HG03066 (cell line): ENCODE results near the gene C3orf62.
"Not testable (repeated sequence)": the region's sequence is repeated elsewhere in the genome, so short reads cannot be mapped to it uniquely, and the experiment has no call there.

Source experiments
- ATAC-seq: cut with Tn5 transposase; IDR thresholded peaks from one replicate; pipeline ENCODE4 v1.9.1; 2021; ENCODE audit warnings: low read depth; ENCODE audit not compliant: unreplicated experiment

C3orf62 gene

GRCh38 chr3:49269443-49270155 lies 7.4 kb downstream of the C3orf62 start:
- ATAC-seq = no peak

DNA sequence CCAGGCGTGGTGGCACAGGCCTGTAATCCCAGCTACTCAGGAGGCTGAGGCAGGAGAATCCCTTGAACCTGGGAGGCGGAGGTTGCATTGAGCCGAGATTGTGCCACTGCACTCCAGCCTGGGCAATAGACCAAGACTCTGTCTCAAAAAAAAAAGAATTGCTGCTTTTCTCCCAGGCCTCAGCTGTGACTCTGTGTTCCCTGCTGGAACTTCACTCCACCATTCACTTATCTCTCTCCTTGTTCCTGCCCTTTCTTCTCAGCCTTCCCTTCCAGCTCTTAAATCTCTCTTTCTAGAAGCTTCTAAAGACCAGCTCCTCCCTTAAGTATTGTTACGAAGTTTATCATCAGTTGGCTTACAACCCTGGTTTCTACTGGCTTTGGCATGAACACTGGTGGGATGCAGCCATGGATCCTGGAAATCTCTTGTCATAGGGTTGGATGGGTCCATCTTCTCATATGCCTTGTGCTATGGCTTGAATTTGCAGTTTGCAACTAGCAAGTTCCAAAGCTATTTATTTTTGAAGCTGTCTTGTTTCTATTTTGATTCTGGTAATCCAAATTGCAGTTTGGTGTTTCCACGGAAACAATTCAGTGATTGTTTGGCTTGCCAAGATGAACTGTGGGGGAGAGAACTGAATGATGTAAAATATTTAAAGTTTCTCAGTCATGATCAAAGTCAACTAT lies 10.5 kb downstream of the C3orf62 start:
- no peak for ATAC-seq

GRCh38 chr3:49265661-49266386 lies 11.2 kb downstream of the C3orf62 start:
- ATAC-seq = no peak

DNA sequence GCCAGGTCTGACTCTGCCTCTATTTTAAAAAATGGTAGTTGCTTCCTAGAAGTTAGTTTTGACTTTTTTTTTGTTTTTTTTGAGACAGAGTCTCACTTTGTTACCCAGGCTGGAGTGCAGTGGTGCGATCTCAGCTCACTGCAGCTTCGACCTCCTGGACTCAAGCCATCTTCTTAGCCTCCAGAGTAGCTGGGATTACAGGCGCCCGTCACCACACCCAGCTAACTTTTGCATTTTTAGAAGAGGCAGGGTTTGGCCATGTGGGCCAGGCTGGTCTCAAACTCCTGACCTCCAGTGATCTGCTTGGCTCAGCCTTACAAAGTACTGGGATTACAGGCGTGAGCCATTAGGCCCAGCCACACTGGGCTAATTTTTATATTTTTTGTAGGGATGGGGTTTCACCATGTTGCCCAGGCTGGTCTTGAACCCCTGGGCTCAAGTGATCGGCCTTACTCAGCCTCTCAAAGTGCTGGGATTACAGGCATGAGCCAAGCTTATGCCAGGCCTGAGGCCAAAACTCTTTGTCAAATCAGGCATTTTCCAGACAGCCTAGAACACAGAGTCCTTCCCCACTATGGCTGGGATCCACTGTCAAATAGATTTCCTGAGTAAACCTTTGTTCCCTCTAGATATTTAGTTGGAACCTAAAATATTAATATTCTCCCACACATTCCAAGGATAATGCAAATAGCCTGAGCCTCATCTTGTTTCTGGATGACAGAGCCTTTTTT lies 13.7 kb downstream of the C3orf62 start:
- ATAC-seq = no peak

DNA sequence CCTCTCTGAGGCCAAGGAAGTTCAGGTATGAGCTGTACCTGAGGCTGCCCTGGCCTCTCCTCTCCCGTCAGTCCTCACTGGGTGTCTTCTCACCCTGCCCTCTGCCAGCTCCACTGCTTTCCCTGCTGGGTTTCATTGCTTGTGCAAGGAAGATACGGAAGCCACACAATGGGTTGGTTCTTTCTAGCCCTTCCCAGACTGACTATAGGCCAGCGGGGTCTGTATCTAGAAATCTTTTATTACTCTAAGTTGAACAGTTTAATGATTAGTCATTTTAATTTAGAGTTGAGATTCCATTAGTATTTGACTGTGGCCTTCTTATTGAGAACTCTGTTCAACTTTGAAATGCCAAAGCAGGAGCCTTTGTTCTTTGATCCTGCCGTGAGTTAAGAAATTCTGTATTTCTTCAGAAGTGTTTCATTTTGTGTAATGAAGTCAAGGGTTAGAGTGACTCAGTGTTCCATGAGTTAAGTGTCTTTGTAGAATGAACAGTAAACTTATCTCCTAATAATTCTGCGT lies 16.2 kb downstream of the C3orf62 start:
- no peak for ATAC-seq

DNA sequence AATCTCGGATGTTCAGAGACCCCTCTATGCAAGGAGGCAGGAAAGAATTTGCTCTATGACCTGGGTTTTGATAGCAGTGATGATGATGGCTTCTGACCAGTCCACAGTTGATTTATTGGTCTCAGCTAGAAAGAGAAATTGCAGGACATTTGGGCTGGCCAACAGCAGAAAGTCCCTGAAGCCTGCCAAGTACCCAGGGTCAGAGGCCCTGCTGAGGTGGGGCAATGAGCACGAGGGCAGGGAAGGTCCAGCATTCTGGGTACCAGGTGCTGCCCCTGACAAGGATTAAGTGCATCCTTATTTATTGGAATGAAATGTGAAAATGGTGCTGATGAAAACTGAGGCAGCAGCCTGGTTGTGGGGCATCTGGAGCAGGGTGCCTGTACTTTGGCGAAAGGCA lies 19.8 kb downstream of the C3orf62 start:
- ATAC-seq = no peak

DNA sequence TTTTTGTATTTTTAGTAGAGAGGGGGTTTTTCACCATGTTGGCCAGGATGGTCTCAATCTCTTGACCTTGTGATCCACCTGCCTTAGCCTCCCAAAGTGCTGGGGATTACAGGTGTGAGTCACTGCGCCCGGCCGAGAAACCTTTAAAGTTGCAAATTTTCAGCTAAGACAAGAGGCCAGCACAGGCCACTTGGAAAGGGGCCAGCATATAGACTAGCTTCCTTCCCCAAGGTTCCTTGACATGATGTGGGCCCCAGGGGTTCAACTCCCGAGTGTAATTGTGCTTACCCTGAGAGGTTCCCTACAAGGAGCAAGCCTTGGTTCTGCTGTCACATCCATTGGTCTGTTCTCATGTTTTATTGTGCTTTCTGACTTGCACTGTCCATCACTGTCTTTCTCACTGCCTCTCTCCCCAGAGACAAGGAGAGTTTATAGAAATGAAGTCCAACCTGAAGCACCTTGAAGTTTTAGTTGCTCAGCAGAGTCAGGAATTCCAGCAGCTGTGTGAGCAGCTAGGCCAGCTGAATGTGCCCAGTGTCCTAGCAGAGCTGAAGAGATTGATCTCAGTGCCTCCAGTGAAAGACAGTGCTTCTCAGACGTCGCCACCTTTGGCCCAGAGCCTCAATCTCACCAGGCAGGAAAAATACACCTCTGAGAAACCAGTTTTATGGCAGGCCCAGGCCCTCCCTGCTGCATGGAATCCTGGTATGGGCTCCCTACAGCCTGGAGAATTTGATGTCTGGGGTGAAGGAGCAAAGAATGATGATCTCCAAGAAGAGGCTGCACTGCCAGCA lies 21.1 kb downstream of the C3orf62 start:
- ATAC-seq = no peak

DNA sequence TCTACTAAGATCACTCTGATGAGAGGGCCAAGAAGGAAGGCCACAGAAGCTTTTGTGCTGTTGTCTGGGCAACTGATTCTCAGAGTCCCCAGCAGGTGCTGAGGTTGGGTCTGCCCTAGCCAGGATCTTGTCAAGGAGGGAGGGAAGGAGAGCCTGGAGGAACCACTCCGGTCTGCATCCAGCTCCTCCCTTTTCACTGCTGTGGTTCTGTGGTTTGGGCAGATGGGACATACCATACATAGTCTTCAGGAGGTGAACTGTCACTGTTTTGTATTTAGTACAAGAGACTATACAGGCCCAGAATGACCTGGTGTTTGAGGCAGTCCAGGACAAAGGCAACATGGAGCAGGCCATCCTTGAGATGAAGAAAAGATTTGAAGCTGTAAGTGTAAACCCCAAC lies 21.9 kb downstream of the C3orf62 start:
- no peak for ATAC-seq

DNA sequence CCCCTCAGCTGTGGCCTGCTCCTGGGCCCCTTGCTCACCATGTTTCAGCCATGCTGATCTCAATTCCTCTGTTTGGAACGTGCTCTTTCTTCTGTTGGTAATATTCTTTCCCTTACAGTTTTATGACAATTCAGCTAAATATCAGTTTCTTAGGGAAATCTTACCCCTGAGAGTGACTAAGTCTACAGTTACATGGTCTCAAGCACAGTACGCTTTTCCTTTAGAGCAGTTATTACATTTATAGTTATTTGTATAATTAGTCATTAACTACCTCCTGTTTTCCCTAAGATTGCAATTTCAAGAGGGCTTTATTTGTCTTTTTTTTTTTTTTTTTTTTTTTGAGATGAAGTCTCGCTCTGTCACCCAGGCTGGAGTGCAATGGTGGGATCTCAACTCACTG lies 23.5 kb downstream of the C3orf62 start:
- no peak for ATAC-seq

DNA sequence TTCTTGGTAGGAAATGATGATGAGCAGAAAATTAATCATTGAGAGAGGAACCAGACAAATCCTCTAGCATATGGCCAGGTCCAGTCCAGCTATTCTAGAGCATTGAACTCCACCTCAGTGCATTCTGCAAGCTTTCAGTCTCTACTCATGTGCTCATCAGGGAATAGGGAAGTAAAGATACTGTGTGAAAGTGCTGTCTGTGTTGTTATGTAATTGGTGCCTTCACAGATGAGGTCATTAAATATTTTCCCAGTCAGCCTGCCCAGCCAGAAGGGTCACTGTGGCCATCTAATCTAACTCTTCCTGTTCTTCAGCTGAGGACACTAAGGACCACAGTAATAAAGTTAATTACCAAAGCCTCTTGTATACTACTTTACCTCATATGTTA lies 28.2 kb downstream of the C3orf62 start:
- no peak for ATAC-seq

DNA sequence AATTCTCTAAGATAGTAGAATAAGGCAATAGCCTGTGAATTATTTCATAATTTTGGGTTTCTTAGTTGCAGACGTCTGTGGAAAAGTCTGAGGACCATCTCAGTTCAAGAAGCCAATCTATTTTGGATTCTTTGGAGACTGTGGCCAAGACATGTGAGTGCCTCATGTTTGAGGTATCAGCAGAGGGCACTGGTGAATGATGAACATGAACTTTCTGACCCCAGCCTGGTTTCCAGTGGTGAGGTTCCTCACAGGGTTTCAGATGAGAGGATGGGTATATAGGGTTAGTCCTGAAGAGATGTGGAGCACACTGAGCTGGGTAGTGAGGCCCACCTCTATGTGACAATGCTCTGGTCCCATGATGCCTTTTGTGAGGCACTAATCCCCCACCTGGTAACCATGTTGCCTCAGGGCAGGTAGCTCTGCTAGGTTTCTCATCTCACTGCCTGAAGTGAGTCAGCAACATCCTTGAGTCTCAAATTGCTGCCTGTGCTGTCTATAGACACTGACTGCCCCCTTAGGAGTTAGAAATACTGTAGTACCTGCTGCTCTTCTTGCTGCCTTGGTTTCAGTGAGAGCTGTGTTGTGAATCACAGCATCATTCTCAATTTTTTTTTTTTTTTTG lies 32.3 kb downstream of the C3orf62 start:
- ATAC-seq = no peak

DNA sequence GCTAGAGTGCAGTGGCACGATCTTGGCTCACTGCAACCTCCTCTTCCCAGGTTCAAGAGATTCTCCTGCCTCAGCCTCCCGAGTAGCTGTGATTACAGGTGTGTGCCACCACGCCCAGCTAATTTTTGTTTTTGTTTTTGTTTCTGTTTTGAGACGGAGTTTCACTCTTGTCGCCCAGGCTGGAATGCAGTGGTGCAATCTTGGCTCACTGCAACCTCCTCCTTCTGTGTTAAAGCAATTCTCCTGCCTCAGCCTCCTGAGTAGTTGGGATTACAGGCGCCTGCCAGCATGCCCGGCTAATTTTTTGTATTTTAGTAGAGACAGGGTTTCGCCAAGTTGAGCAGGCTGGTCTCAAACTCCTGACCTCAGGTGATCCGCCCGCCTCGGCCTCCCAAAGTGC lies 36.9 kb downstream of the C3orf62 start:
- not testable (repeated sequence) for ATAC-seq

- no peak for ATAC-seq
These were observed 38.5 kb downstream of the C3orf62 start for GRCh38 chr3:49238274-49239127.

GRCh38 chr3:49237344-49237743 lies 39.7 kb downstream of the C3orf62 start:
- no peak for ATAC-seq

- no peak for ATAC-seq
These were observed 40.8 kb downstream of the C3orf62 start for GRCh38 chr3:49236226-49236625.

GRCh38 chr3:49228817-49229216 lies 48.2 kb downstream of the C3orf62 start:
- not testable (repeated sequence) for ATAC-seq

- no peak for ATAC-seq
These were observed 55.0 kb downstream of the C3orf62 start for GRCh38 chr3:49222002-49222401.

GRCh38 chr3:49220985-49221563 lies 56.0 kb downstream of the C3orf62 start:
- ATAC-seq = not testable (repeated sequence)
